Measurements from ENCODE around the gene GFER.
"Not testable (repeated sequence)": the region's sequence is repeated elsewhere in the genome, so short reads cannot be mapped to it uniquely, and the experiment has no call there.

GFER gene

DNA sequence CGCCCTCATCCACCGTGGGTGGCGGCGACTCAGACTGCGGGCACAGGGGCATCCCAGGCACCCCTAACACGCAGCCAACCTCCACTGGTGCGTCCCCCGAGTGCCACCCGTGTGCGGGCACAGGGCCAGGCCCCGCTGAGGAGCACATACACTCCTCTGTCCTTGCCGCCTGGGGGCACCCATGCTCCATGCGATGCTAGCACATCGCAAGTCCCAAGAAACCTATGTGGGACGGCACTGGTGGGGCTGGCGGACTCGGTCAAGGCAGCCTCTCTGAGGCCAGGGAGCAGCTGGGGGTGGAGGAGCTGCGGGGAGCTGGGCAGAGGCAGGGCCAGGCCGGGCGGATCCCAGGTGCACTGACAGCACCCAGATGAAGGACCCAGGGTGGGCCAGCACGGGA is 21.7 kb downstream of the GFER start:
- DNase-seq (ENCODE audit: low spot score): no peak

DNA sequence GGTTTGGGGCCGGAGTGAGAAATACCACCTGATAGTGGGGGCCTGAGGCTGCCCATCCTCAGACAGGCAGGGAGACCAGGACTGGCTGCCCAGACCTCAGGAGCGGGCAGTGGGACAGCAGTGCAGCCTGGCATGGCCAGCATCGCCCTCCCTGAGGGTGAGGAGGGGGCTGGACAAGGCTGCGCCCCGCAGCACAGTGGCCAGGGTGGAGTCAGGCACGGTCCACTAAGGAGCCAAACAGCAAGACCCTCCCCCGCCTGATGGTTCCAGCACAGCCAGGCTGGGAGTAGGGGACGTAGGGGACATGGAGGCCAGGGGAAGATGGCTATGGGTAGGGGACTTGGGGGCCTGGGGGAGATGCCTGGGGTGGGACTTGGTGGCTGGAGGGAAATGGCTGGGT is 22.3 kb downstream of the GFER start:
- no peak for DNase-seq (ENCODE audit: low spot score)

DNA sequence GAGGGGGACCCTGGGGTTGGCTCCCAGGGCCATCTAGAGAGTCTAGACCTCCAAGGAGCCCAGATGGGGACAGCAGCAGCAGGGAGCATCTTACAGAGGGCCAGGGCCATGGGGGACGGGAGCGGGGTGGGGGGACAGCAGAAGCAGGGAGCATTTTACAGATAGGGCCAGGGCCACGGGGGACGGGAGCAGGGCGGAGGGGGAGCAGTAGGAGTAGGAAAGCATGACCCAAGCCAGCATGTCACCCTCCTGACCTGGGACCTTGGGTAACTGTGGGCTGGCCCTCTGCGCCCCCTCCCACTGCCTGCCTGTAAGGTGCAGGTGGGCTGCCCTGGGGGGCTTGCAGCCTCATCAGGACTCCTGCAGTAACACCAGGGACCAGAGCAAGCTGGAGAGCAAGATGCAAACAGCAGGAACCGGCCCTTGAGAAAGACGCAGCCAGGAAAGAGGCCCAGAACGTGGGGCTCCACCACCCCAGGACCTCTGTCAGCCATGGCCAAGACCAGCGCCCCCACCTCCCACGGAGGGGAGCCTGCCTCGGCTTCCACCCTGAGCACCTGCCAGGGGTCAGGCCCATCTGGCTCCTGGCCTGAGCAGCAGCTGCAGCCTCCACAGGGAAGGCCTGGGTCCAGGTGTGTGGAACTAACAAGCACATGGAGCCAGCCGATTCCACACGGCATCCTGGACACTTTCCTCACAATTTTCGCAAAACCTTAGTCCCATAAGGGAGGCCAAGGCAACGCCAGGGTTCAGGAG is 23.3 kb downstream of the GFER start:
- DNase-seq (ENCODE audit: low spot score): no peak

DNA sequence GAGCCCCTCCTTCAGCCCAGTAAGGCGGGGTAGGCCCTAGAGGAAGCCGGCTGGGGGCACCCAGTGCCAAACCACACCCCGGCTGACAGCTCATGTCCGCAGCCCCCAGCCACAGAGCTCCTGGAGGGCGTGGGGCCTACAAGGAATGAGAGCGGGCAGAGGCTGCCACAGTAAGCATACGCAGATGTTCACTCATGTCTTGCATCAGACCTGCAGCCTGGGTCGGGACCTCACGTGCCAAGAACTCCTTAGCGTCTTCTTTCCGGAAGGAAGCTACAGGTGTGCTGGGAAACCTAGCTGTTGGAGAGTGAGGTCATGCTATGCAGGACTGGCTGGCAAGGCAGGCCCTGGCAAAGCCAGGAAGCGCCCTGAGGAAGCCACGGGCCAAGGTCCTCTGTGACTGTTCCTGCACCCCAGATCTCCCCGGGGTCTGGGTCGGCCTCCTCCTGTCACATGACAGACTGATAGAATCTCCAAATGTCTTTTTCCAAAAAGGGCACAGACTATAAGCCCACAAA is 24.1 kb downstream of the GFER start:
- DNase-seq (ENCODE audit: low spot score): no peak

DNA sequence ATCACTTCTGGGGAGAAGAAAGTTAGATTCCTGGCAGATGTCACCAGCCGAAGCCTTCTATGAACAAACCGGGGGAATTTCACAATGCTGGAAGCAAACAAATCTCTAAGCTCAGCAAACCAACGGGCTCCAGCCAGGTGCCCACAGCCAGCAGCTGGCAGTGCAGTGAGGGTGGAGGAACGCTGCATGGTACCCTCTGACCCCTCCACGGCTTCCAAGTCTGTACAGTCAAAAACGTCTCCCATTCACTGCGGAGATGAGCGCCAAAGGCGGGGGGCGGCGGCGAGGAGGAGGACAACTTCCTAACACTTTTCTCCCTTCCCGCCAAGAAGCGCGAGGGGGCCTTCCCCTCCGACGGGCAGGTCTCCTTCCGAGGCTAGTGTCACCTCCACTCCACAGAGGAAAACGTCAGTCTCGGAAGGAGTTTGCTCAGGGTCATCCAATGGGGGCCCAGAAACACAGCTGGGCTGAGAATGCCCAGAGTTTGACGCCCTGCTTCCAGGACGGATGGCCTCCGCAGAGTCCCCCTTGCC is 24.7 kb downstream of the GFER start:
- no peak for DNase-seq (ENCODE audit: low spot score)

DNA sequence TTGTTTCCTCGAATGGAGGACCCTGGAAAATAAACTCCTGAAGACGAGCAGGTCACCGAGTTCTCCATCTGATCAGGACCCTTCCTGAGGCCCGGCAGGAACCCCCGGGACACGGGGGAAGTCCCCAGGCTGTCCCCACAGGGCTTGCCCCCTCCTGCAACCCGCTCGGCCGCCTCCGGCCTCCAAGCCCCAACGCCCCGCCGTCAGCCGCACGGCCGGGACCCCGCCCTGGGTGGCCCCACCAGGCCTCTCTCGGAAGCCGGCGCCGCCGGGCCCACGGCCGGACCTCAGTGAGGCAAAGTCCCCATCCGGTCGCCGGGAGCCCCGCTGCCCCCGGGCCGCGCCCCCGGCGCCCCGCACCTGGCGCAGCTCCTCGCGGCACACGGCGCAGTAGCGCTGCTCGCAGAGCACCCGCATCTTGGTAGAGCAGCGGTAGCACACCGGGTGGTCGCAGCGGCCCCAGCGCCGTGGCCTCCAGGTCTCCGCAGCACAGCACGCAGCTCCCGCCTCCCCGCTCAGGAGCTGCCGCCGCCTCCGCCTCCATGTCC is 25.2 kb downstream of the GFER start:
- no peak for DNase-seq (ENCODE audit: low spot score)

DNA sequence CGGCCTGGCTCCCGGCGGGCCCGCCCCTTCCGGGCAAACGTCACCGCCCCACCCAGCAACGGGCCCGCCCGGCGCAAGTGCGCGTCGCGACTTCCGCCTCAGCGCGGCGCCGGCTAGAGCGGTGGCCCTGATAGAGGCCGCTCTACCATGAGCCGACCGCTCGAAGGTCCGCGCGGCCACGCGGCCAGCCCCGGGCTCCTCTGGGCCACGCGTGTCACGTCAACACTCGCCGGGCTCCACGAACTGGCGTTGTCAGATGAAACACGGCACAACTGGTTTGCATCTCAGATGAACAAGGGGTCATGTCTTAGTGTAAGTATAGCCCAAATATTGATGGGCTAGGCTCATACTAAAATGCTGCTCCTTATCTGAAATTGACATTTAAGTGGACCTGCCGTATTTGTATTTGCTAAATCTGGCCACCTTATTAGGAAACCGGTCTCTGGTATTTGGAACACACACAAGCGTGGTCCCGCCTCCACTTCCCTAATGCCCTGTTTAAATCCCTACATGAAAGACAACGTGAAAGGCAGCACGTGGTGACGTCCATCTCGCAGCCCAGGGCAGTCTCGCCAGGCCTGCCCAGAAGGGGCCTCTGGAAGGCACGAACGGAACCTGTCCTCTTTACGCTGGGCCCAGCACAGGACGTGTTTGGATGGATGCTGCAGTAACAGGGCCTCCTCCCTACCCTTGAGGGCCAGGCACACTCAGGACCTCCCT is 26.0 kb downstream of the GFER start, which contains the start of gene ZNF598:
TSS of gene ZNF598 (minus strand) at position 31 of the 720 bp plus-strand sequence.
- peak; percentile 76 for DNase-seq (ENCODE audit: low spot score)

DNA sequence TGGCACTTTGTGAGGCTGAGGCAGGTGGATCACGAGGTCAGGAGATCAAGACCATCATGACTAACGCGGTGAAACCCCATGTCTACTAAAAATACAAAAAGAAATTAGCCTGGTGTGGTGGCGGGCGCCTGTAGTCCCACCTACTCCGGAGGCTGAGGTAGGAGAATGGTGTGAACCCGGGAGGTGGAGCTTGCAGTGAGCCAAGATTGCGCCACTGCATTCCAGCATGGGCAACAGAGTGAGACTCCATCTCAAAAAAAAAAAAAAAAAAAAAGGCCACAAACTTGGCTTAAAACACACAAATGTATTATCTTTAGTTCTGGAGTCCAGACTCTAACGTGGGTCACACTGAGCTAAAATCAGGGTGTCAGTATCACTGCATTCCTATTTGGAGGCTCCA is 27.7 kb downstream of the GFER start:
- DNase-seq (ENCODE audit: low spot score): not testable (repeated sequence)

DNA sequence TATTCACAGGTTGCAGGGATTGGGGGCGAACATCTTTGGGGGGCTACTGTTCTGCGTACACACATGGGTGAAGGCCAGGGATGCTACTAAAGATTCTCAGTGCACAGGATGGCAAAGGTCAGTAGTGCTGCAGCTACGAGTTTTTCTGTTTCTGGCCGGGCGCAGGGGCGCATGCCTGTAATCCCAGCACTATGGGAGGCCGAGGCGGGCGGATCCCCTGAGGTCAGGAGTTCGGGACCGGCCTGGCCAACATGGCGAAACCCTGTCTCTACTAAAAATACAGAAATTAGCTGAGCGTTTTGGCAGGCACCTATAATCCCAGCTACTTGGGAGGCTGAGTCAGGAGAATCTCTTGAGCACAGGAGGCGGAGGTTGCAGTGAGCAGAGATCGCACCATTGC is 29.5 kb downstream of the GFER start:
- no peak for DNase-seq (ENCODE audit: low spot score)

DNA sequence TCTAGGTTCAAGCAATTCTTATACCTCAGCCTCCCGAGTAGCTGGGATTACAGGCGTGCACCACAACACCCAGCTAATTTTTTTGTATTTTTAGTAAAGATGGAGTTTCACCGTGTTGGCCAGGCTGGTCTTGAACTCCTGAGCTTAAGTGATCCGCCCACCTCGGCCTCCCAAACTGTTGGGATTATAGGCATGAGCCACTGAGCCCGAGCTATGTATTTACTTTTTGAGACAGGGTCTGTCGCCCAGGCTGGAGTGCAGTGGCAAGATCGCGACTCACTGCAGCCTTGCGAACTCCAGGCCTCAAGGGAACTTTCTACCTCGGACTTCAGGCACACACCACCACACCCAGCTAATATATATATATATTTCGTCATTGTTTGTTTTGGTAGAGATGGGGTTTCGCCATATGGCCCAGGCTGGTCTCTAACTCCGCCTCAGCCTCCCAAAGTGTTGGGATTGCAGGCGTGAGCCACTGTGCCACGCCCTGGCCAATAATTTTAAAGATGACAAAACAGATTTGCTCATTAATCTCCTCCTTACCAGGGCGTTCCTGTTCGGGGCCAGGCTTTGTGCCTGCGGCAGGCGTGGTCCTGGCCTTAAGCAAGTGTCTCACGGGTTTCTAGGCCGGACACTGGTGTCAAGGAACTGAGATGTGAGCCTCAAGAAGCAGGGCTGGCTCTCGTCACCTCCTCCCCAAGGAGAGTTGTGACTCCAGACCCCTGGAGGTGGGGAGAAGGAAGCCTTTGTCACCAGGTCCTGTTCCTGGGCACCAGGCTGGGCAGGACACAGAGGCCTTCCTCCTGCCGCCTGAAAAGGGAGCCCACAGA is 31.3 kb downstream of the GFER start:
- DNase-seq (ENCODE audit: low spot score): no peak

DNA sequence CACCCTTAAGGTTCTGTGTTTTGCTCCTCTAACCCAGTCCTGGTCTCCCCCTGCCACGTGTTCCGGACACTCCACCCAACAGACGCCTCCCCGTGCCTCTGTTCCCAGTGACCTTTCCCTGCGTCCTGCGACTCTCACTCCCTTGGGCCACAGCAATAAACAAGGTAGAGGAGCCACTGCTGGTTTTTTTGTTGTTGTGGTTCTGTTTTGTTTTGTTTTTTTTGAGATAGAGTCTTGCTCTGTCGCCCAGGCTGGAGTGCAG is 31.9 kb downstream of the GFER start:
- no peak for DNase-seq (ENCODE audit: low spot score)

DNA sequence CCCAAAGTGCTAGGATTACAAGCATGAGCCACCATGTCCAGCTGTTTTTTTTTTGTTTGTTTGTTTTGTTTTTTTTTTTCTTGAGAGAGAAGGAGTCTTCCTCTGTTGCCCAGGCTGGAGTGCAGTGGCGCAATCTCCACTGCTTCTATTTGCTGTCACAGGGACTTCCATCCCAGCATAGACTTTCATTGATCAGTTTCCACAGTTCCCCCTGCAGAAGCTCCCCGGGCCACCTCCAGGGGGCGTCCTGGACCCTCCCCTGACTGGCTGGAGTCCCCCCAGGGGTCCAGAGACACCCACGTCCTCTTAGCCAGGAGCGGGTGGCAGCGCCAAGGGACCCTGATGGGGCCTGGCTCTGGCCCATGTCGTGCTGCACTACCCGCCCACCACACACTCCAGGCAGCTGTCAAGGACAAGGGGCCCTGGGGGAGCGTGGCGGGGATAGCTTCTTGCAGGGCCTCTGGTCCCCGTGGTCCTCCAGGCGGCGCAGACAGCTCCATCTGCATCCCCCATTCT is 32.5 kb downstream of the GFER start:
- DNase-seq (ENCODE audit: low spot score): no peak

DNA sequence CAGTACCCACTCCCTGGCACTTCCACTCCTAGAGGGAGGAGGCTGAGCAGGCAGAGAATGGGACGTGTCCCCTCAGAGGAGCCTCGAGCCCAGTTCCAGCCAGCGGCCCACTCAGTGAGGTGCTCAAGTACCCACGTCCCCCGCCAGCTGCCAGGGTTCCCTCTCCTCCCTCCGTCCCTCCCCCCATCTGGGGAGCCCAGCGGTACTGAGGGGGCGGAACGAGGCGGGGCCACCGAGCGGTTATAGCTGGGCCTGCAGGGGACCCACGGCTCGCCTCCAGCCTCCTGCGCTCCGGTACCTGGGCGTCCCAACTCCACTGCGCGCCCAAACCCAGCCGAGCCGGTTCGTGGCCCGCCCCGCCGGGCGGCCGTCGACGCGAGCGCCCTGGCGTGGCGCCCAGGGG is 35.5 kb downstream of the GFER start, which contains the start of gene NPW:
TSS of gene NPW (plus strand) at position 268 of the 403 bp plus-strand sequence.
- DNase-seq (ENCODE audit: low spot score): no peak

DNA sequence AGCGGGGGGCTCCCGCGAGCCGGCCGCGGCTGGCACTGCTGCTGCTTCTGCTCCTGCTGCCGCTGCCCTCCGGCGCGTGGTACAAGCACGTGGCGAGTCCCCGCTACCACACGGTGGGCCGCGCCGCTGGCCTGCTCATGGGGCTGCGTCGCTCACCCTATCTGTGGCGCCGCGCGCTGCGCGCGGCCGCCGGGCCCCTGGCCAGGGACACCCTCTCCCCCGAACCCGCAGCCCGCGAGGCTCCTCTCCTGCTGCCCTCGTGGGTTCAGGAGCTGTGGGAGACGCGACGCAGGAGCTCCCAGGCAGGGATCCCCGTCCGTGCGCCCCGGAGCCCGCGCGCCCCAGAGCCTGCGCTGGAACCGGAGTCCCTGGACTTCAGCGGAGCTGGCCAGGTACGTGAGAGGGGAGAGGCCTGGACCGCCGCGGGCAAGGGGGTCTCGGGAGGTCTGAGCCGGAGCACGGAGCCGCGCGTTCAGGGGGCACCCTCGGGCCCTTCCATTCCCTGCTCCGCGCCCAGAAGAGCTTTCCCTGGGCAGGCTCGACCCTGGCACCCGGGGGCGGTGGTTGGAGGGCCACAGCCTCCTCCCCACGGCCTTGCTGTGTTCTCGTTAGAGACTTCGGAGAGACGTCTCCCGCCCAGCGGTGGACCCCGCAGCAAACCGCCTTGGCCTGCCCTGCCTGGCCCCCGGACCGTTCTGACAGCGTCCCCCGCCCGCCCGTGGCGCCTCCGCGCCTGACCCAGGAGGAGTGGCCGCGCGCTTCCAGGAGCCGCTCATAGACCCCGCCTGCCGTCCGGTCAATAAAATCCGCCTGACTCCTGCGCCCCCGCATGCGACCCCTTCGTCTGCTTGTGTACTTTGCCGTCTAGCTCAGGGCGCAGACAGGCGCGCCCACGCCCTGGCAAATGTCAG is 36.2 kb downstream of the GFER start:
- no peak for DNase-seq (ENCODE audit: low spot score)

DNA sequence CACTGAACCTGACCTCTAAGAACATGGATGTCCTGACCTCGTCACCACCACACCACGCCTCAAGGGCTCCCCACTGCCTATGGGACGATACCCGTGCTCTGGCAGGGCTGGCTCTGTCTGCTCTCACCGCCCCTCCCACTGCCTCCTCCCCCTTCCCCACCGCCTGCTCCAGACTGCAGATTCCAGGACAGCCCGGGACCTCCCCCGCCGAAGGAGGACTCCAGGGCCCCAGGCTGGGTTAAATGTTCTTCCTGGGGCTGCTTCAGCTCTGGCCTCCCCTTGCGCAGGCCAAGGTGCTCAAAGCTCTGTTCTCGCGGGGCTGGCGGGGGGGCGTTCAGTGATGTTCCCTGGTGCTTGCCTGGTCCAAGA is 38.7 kb downstream of the GFER start:
- no peak for DNase-seq (ENCODE audit: low spot score)

DNA sequence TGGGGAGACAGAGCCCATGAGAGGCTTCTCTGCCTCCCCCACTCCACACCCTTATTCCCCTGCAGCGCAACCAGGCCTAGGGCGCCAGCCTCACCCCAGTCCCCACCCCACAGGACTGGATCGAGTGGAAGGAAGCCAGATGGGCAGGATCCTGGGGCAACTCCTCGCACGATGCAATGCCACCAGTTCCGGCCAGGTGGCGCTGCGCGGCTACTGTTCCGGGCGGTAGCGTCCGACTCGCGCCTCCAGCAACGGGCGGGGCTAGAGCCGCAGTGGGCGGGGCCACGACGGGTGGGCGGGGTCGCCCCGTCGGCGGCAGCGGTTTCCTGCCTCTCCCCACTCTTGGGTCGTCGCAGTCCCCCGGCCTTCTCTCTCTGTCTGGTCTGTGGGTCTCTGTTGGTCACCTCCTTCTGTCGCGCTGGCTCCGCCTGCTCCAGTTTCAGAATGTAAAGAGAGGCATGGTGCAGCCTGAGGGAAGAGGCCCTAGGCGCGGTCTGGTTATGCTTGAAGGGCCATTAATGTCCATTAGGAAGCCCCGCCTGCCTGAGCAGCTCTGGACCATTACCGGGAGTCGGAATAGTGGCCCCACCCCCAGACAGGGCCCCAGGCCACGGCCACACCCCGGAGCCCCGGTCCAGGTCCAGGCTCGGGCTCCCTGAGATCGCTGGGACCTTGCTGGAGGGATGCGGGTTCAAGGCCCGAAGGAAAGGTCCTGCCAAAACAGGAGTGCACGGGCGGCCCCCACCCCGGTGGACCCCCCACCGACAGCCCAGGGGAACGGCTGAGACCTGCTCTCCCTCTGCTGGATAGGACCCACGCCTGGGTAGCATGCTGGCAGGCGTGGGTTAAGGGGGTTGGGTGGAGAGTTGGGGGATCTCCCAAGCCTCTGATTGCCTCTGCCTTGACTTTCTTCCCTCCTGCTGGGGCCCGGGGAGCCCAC is 39.4 kb downstream of the GFER start:
- DNase-seq (ENCODE audit: low spot score): peak; percentile 94

DNA sequence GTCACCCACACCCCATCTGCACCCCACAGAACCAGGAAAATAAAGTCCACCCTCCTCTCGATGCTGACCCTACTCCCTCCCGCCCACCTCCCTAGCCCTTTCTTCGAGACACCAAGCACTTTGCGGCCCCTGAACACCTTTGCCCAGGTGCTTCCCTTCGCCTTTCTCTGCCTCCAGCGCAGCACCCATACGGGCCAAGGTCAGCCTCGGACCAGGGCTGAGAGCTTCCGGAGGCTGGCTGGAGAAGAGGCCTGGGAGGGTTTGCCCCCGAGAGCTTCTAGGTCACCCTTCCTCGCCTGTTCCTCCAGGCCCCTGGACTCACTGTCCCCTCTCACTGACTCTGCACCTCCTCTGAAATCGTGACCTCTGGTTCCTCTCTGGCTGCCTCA is 40.0 kb downstream of the GFER start:
- DNase-seq (ENCODE audit: low spot score): no peak

DNA sequence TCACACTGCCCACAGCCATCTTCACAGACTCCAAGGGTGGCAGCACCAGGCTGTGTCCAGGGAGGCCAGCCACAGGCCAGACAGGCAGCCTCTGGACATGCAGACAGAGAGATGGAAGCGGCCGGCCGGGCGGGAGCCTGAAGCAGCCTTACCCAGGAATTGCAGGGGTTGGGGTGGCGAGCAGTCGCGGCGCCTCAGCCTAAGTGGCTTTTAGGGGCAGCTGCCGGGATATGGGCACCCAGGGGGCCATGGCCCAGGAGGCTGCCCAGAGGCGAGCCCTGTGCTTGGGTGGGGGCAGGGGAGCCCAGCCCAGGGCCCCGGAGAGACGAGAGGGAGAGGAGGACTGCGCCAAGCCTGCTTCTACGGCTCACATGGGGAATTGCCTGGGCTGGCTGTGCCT is 41.3 kb downstream of the GFER start:
- DNase-seq (ENCODE audit: low spot score): no peak

DNA sequence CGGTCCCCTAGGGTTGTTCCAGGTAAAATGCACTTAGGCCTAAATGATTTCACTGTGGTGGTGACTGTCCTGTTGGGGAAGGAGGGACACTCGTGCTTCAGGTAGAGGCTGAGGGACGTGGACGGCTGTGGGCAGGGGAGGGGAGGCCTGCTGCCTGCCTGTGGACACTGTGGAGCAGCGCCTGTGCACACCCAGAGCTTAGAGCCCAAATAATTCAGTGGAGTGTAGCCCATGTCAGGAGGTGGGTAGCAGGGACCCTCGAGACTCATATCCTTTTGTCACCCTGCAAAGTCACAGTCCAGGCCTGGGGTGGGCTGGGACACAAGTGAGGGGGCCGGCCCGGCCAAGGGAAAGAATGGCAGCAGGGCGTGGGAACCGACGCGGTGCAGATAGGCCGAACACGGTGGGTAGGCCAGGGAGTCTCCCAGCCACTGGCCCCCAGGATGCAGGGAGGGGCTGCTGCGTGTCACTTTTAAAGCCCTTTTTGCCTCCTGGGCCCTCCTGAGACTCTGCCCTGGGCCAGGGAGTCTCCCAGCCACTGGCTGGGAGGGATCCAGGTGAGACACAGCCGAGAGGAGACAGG is 42.0 kb downstream of the GFER start:
- no peak for DNase-seq (ENCODE audit: low spot score)
